Upper lobe of left lung (tissue), 6 donors: Measurements from ENCODE around the gene MAGI3. TPM values are rescaled to one million over a fixed set of nuclear protein-coding genes. Genes with fewer than 3 reads are reported as not detected.

Experiments used
- ATAC-seq, 2 donors: fragments of 200-7000 bp; cut with Tn5 transposase; one replicate each; pipeline ENCODE4 v1.9.1; 2022; ENCODE audit warnings: mild to moderate bottlenecking in 2 of 2, moderate library complexity in 2 of 2; ENCODE audit not compliant: low FRiP score in 2 of 2
- DNase-seq, 2 donors: peaks; one replicate each; pipeline ENCODE4 v3.0.0-alpha.2; 2019 to 2020
- H3K27ac ChIP-seq, 4 donors: fragments of 200-600 bp; sonication (generic); one replicate each; pipeline ENCODE4 v1.5.1; 2016 to 2019
- H3K27me3 ChIP-seq, 4 donors: fragments of 200-600 bp; sonication (generic); one replicate each; pipeline ENCODE4 v1.5.1; 2017 to 2019
- H3K36me3 ChIP-seq, 4 donors: fragments of 200-600 bp; sonication (generic); one replicate each; pipeline ENCODE4 v1.5.1; 2016 to 2019
- H3K4me1 ChIP-seq, 4 donors: fragments of 200-600 bp; sonication (generic); one replicate each; pipeline ENCODE4 v1.5.1; 2018 to 2019
- H3K4me3 ChIP-seq, 4 donors: fragments of 200-600 bp; sonication (generic); one replicate each; pipeline ENCODE4 v1.5.1; 2017 to 2019; ENCODE audit warnings: mild to moderate bottlenecking in 2 of 4, moderate library complexity in 1 of 4
- H3K9me3 ChIP-seq, 4 donors: fragments of 200-600 bp; sonication (generic); one replicate each; pipeline ENCODE4 v1.5.1; 2018 to 2019
- CTCF ChIP-seq, 6 experiments: fragments of 450-650 bp in 4 of 6; fragments of 200-600 bp in 2 of 6; sonication (generic) in 2 of 6; IDR thresholded peaks; one replicate each; pipeline ENCODE4 v1.5.1; 2016 to 2019; ENCODE audit warnings: antibody characterized with exemption in 6 of 6
- EP300 ChIP-seq, 4 donors: sonication (generic); formaldehyde crosslinking; IDR thresholded peaks; one replicate each; pipeline ENCODE4 v1.5.1; 2017; ENCODE audit warnings: antibody characterized with exemption in 4 of 4, control low read depth in 2 of 4
- POLR2A ChIP-seq, 4 donors: fragments of 450-650 bp; IDR thresholded peaks; one replicate each; pipeline ENCODE4 v1.5.1; 2016 to 2017; ENCODE audit warnings: antibody characterized with exemption in 4 of 4, mild to moderate bottlenecking in 2 of 4
- POLR2AphosphoS5 ChIP-seq, 2 donors: sonication (generic); formaldehyde crosslinking; IDR thresholded peaks; one replicate each; pipeline ENCODE4 v1.5.1; 2017; ENCODE audit warnings: antibody characterized with exemption in 2 of 2
- WGBS, 2 donors: methylation state at CpG; one replicate each; pipeline ENCODE4 v1.1.5; 2017 to 2018; 5-methylcytosine and 5-hydroxymethylcytosine counted together
- total RNA-seq, 6 donors: library from RNA; depleted of rRNA in 4 of 6; stranded (reverse); fragments of >200 nt in 4 of 6; gene quantifications; one replicate each; pipeline versions ENCODE4 v1.1.0 to v1.2.1, GENCODE V29; 2016 to 2021
- donor health status: DM: no; HTN: no; CAD: no; lungs with moderate emphysema.
- donor health status: DM: no; HTN: yes; CAD: no; lungs with severe emphysema.

The MAGI3 gene
- total RNA-seq, 6 donors from 2014 or later: 43.3 to 181 (median 89.8) TPM

- Histone ChIP-seq H3K36me3 (peaks cover 3 to 18% (median 9%) of the 10 kb centered on the region in 4 donors), H3K4me1 (peaks cover 4 to 8% (median 5%) of the 10 kb centered on the region in 4 donors), H3K27me3 (no peaks in the 10 kb centered on the region), H3K27ac (no peak overlapping the region), H3K9me3 (no peaks in the 10 kb centered on the region), H3K4me3 (no peak overlapping the region)
- DNase-seq: no peak
- 39 to 41% methylated on average over 7 of the region's 7 CpGs for WGBS, 2 donors
- peak in 1 of 2 donors; percentile 47 for ATAC-seq
- TF ChIP-seq POLR2AphosphoS5 (IDR thresholded peaks at IDR 0.05) (no peak), EP300 (IDR thresholded peaks at IDR 0.05) (no peak), CTCF (IDR thresholded peaks at IDR 0.05) (peak in 5 of 6 experiments; percentile 17 to 49 (median 37))
These were observed 287.2 kb downstream of the MAGI3 start for GRCh38 chr1:113677250-113678158.

- DNase-seq (no peak), ATAC-seq (no peak)
- H3K4me1 ChIP-seq: peaks cover 4 to 8% (median 5%) of the 10 kb centered on the region in 4 donors
- no peak overlapping the region for H3K27ac ChIP-seq
- no peaks in the 10 kb centered on the region for H3K27me3 ChIP-seq
- TF ChIP-seq POLR2A (IDR thresholded peaks at IDR 0.05) (no peak), POLR2AphosphoS5 (IDR thresholded peaks at IDR 0.05) (no peak), CTCF (IDR thresholded peaks at IDR 0.05) (no peak), EP300 (IDR thresholded peaks at IDR 0.05) (no peak)
- no peak overlapping the region for H3K4me3 ChIP-seq
- H3K9me3 ChIP-seq: no peaks in the 10 kb centered on the region
- H3K36me3 ChIP-seq: peaks cover 0 to 17% (median 7%) of the 10 kb centered on the region in 4 donors
These were observed 287.8 kb downstream of the MAGI3 start for GRCh38 chr1:113678159-113678469.

- H3K27ac ChIP-seq: no peak overlapping the region
- no peaks in the 10 kb centered on the region for H3K27me3 ChIP-seq
- no peak for DNase-seq
- peak in 1 of 2 donors; percentile 36 for ATAC-seq
- no peak overlapping the region for H3K4me3 ChIP-seq
- WGBS, 2 donors: 86 to 95% methylated on average over 7 of the region's 7 CpGs
- H3K4me1 ChIP-seq: peaks cover 5 to 8% (median 6%) of the 10 kb centered on the region in 4 donors
- no peaks in the 10 kb centered on the region for H3K9me3 ChIP-seq
- peaks cover 0 to 14% (median 3%) of the 10 kb centered on the region in 4 donors for H3K36me3 ChIP-seq
- TF ChIP-seq POLR2A (IDR thresholded peaks at IDR 0.05) (no peak), EP300 (IDR thresholded peaks at IDR 0.05) (no peak), POLR2AphosphoS5 (IDR thresholded peaks at IDR 0.05) (no peak), CTCF (IDR thresholded peaks at IDR 0.05) (no peak)
These were observed 291.5 kb downstream of the MAGI3 start for GRCh38 chr1:113681596-113682337.

GRCh38 chr1:113683384-113684152 lies 293.3 kb downstream of the MAGI3 start:
- Histone ChIP-seq H3K27me3 (no peaks in the 10 kb centered on the region), H3K9me3 (no peaks in the 10 kb centered on the region), H3K27ac (peak overlapping the region in 1 of 4 donors; percentile 39), H3K4me3 (no peak overlapping the region), H3K36me3 (peaks cover 0 to 16% (median 3%) of the 10 kb centered on the region in 4 donors), H3K4me1 (peaks cover 0 to 3% (median 0%) of the 10 kb centered on the region in 4 donors)
- no peak for DNase-seq
- 69% methylated on average over 8 of the region's 8 CpGs for WGBS, 2 donors
- TF ChIP-seq CTCF (IDR thresholded peaks at IDR 0.05) (no peak), EP300 (IDR thresholded peaks at IDR 0.05) (no peak), POLR2AphosphoS5 (IDR thresholded peaks at IDR 0.05) (no peak), POLR2A (IDR thresholded peaks at IDR 0.05) (no peak)
- peak in 1 of 2 donors; percentile 86 for ATAC-seq
